Gastrocnemius medialis (tissue), 4 donors: Measurements from ENCODE around the gene CRB2. TPM values are rescaled to one million over a fixed set of nuclear protein-coding genes. Genes with fewer than 3 reads are reported as not detected.

Source experiments
- ATAC-seq, 2 donors: fragments of 150-250 bp; one replicate each; pipeline ENCODE4 v1.9.1; 2016
- DNase-seq, 2 donors: peaks; one replicate each; pipeline ENCODE4 v3.0.0-alpha.2; 2019
- H3K27ac ChIP-seq, 4 donors: fragments of 200-600 bp; sonication (generic); 1 replicate in 1 of 4; 2 replicates in 3 of 4; pipeline ENCODE4 v1.5.1; 2016 to 2018; ENCODE audit warnings: mild to moderate bottlenecking in 2 of 4, moderate library complexity in 1 of 4
- H3K27me3 ChIP-seq, 3 donors: fragments of 200-600 bp; sonication (generic) in 2 of 3; 1 replicate in 1 of 3; 2 replicates in 2 of 3; pipeline versions ENCODE4 v1.5.1 to v1.6.0; 2016 to 2019; ENCODE audit warnings: mild to moderate bottlenecking in 1 of 3, moderate library complexity in 1 of 3
- H3K36me3 ChIP-seq, 2 donors: fragments of 200-600 bp; sonication (generic) in 1 of 2; one replicate each; pipeline ENCODE4 v1.5.1; 2017 to 2018
- H3K4me1 ChIP-seq, 2 donors: fragments of 200-600 bp; sonication (generic) in 1 of 2; one replicate each; pipeline ENCODE4 v1.5.1; 2016 to 2017; ENCODE audit warnings: mild to moderate bottlenecking in 2 of 2
- H3K4me3 ChIP-seq, 4 donors: fragments of 200-600 bp; sonication (generic) in 3 of 4; 1 replicate in 1 of 4; 2 replicates in 3 of 4; pipeline ENCODE4 v1.5.1; 2016 to 2019; ENCODE audit warnings: mild to moderate bottlenecking in 2 of 4
- H3K9me3 ChIP-seq, 3 donors: fragments of 200-600 bp; sonication (generic) in 2 of 3; 1 replicate in 1 of 3; 2 replicates in 2 of 3; pipeline ENCODE4 v1.5.1; 2016 to 2019
- POLR2A ChIP-seq, 2 donors: fragments of 450-650 bp; IDR thresholded peaks; one replicate each; pipeline ENCODE4 v1.6.1; 2017; ENCODE audit warnings: antibody characterized with exemption in 2 of 2, mild to moderate bottlenecking in 2 of 2, moderate library complexity in 2 of 2
- in situ Hi-C, 4 donors: fragments of 200-750 bp; cut with MboI; loops; one replicate each; pipeline versions ENCODE4 v1.15.0 to v1.8.0; 2017; ENCODE audit warnings: low sequenced_read_pairs in 4 of 4
- intact Hi-C: fragments of 100-400 bp; cut with DNase I; formaldehyde crosslinking; loops from one replicate; pipeline ENCODE4 v1.15.1; 2023; ENCODE audit warnings: low total_unique reads
- total RNA-seq, 4 donors: library from RNA; depleted of rRNA; stranded (reverse); fragments of >200 nt; gene quantifications; one replicate each; pipeline versions ENCODE4 v1.1.0 to v1.2.3, GENCODE V29; 2016
- TF ChIP-seq, protein P1 (sequence below), 5 experiments: fragments of 450-650 bp in 3 of 5; fragments of 200-600 bp in 2 of 5; sonication (generic) in 2 of 5; IDR thresholded peaks in 4 of 5; conservative IDR thresholded peaks in 1 of 5; 1 replicate in 4 of 5; 2 replicates in 1 of 5; pipeline ENCODE4 v1.5.1; 2016 to 2019; ENCODE audit warnings: antibody characterized with exemption in 5 of 5, mild to moderate bottlenecking in 3 of 5, moderate library complexity in 3 of 5

CRB2 gene
- total RNA-seq, 4 donors from 2014 or later = not detected

DNA sequence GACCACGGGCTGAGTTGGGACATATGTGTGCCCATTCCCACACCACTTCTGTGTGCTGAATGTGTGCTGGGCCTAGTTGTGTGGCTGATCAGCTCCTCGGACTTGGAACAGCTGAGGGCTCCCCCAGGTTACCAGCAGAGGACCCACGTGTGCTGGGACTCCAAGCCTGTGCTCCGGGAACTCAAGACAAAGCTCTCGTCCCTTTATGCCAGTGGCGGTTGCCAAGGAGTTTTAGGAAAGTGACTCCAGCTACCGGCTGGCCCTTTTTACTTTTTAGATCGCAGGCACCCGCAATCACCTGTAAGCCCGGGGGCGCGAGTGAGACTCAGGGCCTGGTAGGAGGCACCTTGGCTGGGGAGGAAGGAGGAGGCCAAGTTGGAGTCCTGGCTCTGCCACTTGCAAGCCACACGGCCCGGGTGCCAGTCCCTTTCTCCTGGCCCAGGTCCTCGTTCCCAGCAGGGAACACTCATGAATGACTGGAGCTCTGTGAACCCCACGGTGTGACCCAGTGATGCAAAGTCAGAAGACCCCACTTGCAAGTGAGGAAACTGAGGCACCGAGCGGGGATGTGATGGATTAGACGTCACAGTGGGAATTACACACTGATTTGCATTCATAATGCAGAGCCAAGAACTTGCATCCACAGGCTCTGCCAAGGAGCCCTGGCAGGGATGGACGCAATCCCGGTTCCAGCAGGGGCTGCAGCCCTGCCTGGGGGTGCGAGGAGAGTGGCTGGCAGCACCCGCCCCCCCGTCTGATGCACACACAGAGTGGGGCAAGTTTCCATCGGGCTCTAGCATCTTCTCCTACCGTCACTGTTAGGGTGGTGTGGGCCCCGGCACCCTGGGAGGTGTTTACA, 26.9 kb downstream of the CRB2 start:
- no peak for DNase-seq
- intact Hi-C loops = no loop called here

DNA sequence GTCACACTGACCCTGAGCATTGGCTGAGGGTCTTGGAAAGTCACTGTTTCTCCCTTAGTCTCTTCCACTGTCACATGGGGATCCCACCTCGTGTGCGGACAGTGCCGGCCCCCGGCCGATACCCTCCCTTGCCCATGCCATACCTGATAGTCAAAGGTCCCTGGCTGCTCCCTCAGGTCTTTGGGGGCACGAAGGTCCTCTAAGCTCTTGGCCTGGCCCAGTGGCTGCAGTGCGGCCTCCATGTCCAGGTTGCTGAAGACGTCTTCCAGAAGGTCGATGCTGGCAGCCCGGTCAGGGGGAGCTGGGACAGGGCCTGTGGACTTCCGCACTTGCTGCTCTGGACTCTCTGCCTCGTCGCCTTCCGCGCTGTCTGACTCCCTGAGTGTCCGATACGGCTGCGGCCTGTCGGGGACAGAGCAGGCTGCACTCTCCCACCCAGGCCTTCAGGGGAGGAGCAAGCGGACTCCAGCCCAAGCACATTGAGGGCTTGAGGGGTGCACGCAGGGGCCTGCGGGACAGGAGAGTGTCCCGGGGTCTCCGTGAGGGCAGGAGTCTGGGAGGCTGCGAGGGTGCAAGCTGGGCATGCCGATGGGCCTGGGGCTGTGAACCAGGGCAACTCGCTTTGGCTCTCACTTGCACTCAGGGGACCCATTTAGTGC, 27.6 kb downstream of the CRB2 start:
- no peak overlapping the region for H3K27ac ChIP-seq
- H3K9me3 ChIP-seq = no peaks in the 10 kb centered on the region
- intact Hi-C loops = no loop called here
- in situ Hi-C loops = no loop called here
- H3K27me3 ChIP-seq = no peaks in the 10 kb centered on the region
- no peak for ATAC-seq
- H3K36me3 ChIP-seq = no peaks in the 10 kb centered on the region
- H3K4me1 ChIP-seq = no peaks in the 10 kb centered on the region
- no peak overlapping the region for H3K4me3 ChIP-seq
- no peak for DNase-seq
- no peak for TF ChIP-seq POLR2A (IDR thresholded peaks at IDR 0.05)
- TF ChIP-seq, protein P1, sequence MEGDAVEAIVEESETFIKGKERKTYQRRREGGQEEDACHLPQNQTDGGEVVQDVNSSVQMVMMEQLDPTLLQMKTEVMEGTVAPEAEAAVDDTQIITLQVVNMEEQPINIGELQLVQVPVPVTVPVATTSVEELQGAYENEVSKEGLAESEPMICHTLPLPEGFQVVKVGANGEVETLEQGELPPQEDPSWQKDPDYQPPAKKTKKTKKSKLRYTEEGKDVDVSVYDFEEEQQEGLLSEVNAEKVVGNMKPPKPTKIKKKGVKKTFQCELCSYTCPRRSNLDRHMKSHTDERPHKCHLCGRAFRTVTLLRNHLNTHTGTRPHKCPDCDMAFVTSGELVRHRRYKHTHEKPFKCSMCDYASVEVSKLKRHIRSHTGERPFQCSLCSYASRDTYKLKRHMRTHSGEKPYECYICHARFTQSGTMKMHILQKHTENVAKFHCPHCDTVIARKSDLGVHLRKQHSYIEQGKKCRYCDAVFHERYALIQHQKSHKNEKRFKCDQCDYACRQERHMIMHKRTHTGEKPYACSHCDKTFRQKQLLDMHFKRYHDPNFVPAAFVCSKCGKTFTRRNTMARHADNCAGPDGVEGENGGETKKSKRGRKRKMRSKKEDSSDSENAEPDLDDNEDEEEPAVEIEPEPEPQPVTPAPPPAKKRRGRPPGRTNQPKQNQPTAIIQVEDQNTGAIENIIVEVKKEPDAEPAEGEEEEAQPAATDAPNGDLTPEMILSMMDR (IDR thresholded peaks at IDR 0.05 in 4 of 5, conservative IDR thresholded peaks at IDR 0.05 in 1 of 5) = no peak

More for the DNA sequence above, 26.9 kb downstream of the CRB2 start:
- Histone ChIP-seq H3K4me1 (no peaks in the 10 kb centered on the region), H3K4me3 (no peak overlapping the region), H3K27ac (no peak overlapping the region), H3K9me3 (no peaks in the 10 kb centered on the region), H3K27me3 (no peaks in the 10 kb centered on the region), H3K36me3 (no peaks in the 10 kb centered on the region)
- no peak for ATAC-seq
- in situ Hi-C loops = no loop called here
- no peak for TF ChIP-seq POLR2A (IDR thresholded peaks at IDR 0.05)
- TF ChIP-seq, protein P1 (IDR thresholded peaks at IDR 0.05 in 4 of 5, conservative IDR thresholded peaks at IDR 0.05 in 1 of 5) = no peak

DNA sequence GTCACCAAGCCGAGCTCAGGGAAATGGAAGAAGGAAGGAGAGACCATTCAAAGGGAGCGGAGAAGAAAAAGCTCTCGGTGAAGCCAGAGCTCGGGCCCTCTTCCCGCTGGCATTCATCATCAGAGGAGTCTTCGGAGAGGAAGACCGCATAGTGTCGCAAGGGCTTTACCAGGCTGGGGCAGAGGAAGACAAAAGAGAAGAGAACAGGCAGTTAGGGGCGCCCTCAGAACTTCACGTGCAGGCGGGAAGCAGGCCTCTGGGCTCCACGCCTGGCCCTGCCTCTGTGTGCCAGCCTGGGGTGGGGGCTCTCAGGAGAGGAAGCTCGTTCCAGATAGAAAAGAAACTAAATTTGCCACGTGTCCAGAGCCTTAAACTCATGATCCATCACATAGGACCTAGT, 31.7 kb downstream of the CRB2 start:
- no peaks in the 10 kb centered on the region for H3K4me1 ChIP-seq
- H3K4me3 ChIP-seq = no peak overlapping the region
- no peaks in the 10 kb centered on the region for H3K27me3 ChIP-seq
- no peaks in the 10 kb centered on the region for H3K36me3 ChIP-seq
- no peak for ATAC-seq
- intact Hi-C loops = no loop called here
- no peak for TF ChIP-seq POLR2A (IDR thresholded peaks at IDR 0.05)
- TF ChIP-seq, protein P1 (IDR thresholded peaks at IDR 0.05 in 4 of 5, conservative IDR thresholded peaks at IDR 0.05 in 1 of 5) = no peak
- H3K27ac ChIP-seq = no peak overlapping the region
- in situ Hi-C loops = no loop called here
- no peak for DNase-seq
- H3K9me3 ChIP-seq = no peaks in the 10 kb centered on the region

DNA sequence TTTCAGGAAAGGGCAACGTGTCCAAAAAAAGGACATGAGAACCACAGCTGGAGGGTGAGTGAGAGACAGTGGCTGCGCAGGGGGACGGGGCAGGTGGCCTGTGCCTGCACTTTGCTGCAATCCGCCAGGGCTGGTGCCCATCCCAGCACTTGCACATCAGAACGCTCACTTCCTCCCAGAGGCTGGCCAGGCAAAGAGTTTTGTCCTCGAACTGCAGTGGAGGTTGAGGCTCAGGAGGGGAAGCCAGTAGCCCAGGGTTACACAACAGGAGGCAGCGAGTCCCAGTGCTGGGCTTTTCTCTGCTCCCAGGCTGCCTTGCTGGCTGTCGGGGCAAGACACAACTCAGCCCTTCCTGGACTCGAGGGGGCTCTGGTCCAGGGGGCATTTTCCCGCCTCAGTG, 33.1 kb downstream of the CRB2 start:
- Histone ChIP-seq H3K27me3 (no peaks in the 10 kb centered on the region), H3K27ac (no peak overlapping the region), H3K9me3 (no peaks in the 10 kb centered on the region), H3K36me3 (no peaks in the 10 kb centered on the region), H3K4me3 (no peak overlapping the region), H3K4me1 (no peaks in the 10 kb centered on the region)
- no peak for ATAC-seq
- in situ Hi-C loops = no loop called here
- intact Hi-C loops = no loop called here
- no peak for TF ChIP-seq POLR2A (IDR thresholded peaks at IDR 0.05)
- TF ChIP-seq, protein P1 (IDR thresholded peaks at IDR 0.05 in 4 of 5, conservative IDR thresholded peaks at IDR 0.05 in 1 of 5) = no peak
- DNase-seq = no peak
